Stimulated activated naive CD8-positive, alpha-beta T cell treated with anti-CD3 and anti-CD28 coated beads, Interleukin-15, Interleukin-2, amounts not matched to agents 100 U/mL and 50 U/mL, for 24 hours (primary cell): ENCODE data around the gene BACH2.
"Not testable (repeated sequence)": the region's sequence is repeated elsewhere in the genome, so short reads cannot be mapped to it uniquely, and the experiment has no call there.

Experiments used
- ATAC-seq: fragments of 150-1000 bp; cut with Tn5 transposase; one replicate; pipeline ENCODE4 v1.10.0; 2021
- DNase-seq: peaks from one replicate; pipeline ENCODE4 v3.0.0; 2021

BACH2 gene

DNA sequence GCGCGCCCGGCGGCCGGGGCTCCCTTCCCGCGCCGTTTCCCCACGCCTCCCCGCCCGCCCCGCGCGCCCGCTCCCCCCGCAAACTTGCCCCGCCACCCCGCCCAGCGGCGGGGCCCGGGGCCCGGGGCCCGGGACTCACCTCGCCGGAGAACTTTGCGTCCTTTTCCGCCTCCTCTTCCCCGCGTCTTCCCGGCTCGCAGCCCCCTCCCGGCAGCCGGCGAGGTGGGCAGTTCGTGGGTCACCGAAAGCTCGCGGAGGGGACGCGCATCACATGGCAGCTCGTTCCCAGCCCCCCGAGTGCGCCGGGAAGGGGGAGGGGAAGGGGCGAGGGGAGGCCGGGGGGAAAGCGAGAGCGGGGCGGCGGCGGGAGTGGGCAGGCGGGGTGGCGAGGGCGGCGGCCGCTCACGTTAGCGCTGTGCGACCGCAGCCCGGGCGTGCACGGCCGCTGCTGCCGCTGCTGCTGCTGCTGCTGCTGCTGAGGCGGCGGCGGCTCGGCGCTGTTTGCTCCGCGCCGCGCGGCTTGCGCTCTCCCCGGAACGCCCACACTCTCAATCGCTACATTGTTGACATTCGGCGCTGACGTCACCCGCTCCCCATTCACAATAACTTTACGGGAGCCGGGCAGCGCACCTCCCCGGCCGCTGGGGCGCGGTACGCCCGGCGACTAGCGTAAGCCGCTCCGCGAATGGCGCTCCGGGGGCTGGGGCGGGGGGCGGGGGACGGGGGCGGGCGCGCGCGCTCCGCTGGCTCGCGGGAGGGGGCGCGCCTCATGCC, at the start of gene BACH2:
BACH2 (minus strand) TSS at position 503 of the 774 bp plus-strand sequence. CDS start 287,999 bp downstream, outside the sequence.
- ATAC-seq: peak; percentile 57
- peak; percentile 95 for DNase-seq

DNA sequence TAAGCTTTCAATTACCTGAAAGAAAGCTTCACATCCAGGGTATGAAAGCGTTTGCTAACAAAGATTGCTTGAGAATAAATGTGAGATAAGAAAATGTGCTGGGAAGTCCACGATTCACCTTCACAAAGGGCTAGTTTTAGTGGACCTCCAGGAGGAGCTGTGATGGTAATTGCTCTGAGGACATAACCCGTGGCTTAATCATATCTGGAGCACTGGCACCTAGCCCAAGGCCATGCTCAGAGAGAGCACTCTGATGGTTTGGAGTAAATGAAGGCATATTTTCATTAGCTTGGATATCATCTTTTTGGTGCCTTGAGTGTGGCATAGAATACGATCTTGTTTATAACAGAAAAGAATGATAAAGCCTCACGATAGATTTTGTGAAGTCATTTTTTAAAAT, 46.9 kb upstream of the BACH2 start:
- ATAC-seq (no peak), DNase-seq (no peak)

DNA sequence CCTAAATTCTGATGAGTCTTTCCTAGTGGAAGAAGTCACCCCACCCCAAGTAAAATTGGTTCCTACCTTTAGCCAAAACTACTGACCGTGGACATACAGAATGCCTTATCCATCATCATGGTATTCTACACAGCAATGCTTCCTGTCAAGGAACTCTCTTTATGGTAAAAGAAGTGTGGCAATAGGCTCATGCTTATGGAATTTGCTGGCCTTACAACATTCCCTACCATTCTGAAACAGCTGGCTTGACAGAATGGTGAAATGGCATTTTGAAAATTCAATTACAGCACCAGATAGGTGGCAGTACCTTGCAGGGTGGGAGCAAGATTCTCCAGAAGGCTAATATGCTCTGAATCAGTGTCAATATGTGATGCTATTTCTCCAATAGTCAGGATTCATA, 41.8 kb upstream of the BACH2 start:
- DNase-seq: no peak
- no peak for ATAC-seq

DNA sequence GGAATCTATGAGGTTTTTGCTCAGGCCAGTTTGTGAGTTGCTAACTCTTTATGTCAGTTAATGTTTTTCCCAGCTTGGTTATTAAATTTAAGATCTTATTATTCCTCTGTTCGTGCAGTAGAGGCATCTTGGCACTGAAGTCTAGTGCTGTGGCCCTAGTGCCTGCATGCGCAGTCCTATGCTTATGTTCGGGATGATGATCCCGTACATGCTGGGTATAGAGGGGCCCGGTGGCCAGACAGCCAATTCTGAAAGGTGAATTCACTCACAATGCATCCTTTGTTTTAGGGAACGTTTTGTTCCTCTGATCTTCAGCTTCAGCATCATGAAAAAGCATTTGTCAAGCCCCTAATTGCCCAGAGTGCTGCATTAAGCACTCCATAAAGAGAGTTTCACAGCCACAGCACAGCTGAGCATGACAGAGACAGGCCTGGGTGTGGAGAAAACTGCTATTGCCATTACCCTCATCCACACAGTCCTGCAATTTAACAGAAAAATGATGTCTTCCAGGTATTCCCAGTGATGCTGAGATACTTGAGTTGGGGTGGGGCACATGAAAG, 39.8 kb upstream of the BACH2 start:
- no peak for ATAC-seq
- DNase-seq: no peak

DNA sequence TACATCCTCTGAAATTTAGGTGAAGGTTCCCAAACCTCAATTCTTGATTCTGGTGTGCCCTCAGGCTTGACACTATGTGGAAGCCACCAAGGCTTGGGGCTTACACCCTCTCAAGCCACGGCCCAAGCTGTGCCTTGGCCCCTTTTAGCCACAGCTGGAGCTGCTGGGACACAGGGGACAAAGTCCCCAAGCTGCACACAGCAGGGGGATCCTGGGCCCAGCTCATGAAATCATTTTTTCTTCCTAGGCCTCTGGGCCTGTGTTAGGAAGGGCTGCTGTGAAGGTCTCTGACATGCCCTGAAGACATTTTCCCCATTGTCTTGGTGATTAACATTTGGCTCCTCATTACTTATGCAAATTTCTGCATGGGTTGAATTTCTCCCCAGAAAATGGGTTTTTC, 37.3 kb upstream of the BACH2 start:
- DNase-seq (no peak), ATAC-seq (no peak)

DNA sequence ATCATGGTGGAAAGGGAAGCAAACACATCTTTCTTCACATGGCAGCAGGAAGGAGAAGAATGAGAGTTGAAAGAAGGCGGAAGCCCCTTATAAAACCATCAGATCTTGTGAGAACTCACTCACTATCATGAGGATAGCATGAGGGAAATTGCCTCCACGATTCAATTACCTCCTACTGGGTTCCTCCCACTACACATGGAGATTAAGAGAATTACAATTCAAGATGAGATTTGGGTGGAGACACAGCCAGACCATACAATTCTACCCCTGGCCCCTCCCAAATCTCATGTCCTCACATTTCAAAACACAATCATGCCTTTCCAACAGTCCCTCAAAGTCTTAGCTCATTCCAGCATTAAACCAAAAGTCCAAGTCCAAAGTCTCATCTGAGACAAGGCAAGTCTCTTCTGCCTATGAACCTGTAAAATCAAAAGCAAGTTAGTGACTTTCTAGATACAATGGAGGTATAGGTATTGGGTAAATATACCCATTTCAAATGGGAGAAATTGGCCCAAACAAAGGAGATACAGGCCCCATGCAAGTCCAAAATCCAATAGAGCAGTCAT, 36.4 kb upstream of the BACH2 start:
- not testable (repeated sequence) for DNase-seq, ATAC-seq

DNA sequence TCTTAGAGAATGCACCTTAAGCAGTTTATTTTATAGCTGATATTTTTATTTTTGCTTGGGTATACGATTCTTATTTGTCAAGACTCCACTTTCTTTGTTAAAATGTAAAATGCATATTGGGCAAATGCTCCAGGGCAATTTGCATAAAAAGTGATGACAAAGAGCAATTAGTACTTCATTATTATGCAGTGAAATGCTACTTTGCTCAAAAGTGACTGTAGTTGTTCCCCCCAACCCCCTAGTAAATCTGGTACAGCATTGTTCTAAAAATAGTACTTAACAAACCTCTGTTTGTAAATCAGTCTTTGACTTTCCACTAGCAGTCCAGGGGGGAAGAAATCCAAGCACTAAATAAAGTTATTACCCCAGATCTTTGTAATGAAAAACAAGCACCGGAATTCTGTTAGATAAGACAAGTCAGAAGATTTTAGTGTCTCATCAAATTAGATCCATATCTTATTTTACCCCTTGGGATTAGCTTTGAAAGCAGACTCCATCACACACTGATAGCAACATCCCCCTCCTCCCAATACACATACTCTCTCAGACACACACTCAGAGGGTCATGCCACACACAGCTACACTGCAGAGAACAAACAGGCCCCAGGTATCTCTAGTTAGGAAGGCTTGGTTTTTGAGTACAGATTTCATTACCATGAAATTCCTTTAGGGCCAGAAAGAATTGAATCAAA, 32.9 kb upstream of the BACH2 start:
- ATAC-seq: no peak
- DNase-seq: no peak

DNA sequence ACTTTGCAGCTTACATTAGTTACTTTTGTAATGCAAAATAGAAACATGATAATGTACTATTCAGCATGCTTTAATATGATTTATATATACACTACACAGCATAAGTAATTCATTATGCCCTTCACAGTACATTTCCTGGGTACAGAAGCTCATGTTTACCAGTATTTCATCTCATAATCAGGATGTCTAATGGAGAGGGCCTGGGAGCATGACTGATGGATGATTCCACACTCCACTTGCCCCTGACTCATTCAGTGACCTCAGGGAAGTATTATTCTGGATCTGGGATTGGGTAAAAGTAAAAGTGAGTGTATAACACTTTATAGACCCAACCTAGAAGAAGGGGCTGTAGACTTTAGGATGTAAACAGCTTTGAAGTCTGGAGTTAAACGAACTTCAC, 31.4 kb upstream of the BACH2 start:
- ATAC-seq (no peak), DNase-seq (no peak)

DNA sequence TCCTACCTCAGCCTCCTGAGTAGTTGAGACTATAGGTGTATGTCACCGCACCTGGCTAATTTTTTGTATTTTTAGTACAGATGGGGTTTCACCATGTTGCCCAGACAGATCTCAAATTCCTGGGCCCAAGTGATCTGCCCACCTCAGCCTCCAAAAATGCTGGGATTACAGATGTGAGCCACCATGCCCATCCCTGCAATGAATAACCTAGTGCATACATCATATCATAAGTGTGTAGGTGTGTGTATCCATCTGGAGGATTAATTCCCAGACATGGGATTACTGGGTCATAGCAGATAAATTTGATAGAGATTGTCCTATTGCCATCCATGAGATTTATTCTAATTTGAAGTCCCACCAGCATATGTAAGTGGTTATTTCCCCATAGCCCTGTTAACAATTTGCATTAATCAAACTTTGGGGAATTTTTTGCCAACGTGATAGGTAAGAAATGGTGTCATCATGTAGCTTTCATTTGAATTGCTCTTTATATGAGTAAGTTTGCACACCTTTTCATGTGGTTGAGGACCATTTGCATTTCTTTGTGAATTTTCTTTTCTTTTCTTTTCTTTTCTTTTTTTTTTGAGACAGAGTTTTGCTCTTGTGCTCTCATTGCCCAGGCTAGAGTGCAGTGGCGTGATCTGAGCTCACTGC, 29.9 kb upstream of the BACH2 start:
- DNase-seq (no peak), ATAC-seq (peak; percentile 89)

DNA sequence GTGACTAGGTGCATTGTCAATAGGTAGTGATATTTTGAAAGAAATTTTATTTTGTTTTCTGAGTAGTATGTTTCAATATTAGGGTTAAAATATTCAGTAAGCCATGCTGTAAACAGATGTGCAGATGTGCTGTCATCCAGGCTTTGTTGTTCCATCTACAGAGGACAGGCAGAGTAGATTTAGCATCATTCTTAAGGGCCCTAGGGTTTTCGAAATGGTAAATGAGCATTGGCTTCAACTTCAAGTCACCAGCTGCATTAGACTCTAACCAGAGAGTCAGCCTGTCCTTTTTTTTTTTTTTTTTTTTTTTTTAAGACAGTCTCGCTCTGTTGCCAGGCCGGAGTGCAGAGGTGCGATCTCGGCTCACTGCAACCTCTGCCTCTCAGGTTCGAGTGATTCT, 27.1 kb upstream of the BACH2 start:
- no peak for DNase-seq
- no peak for ATAC-seq

DNA sequence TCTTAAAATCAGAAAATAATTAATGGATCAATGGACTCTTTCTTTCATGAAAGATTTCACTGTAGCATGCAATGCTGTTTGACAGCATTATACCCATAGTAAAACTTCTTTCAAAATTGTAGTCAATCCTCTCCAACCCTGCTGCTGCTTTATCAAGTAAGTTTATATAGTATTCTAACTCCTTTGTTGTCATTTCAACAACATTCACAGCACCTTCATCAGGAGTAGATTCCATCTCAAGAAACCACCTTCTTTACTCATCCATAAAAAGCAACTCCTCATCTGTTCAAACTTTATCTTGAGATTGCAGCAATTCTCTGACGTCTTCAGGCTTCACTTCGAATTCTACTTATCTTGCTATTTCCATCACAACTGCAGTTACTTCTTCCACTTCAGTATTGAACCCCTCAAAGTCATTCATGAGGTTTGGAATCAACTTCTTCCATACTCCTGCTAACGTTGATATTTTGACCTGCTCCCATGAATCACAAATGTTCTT, 26.4 kb upstream of the BACH2 start:
- ATAC-seq: no peak

DNA sequence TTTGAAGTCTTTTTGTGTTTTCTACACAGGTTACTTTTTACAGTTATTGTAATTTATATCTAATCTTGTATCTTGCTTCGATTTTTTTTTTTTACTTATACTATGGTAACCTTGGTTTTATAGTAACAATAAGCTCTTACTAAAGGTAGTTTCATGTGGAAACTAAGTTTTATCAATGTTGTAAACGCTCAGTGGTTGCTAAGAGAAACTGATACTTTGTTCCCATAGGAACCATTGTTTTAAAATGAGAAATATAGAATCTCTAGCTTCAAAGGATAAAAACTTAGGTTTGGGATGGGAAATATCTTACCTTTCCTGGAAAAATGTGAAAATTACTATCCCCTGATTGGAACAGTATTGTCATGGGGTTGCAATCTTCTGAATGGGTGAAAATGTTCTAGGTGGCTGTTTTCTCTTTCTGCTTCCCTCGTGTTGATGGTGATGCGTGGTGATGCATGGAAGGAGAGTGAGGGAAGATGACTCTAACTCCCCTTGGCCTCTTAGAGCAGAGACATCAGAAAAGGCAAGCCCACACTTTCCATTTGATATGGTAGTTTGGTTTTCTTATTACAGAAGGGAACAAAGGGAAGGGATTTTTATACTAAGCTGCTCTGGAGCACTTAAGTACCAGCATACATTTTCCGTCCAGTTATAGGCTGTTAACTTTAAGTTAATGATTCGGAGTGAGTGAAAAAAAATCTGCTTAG, 23.5 kb upstream of the BACH2 start:
- ATAC-seq (peak; percentile 92), DNase-seq (no peak)

More for the DNA sequence above, 26.4 kb upstream of the BACH2 start:
- no peak for DNase-seq

DNA sequence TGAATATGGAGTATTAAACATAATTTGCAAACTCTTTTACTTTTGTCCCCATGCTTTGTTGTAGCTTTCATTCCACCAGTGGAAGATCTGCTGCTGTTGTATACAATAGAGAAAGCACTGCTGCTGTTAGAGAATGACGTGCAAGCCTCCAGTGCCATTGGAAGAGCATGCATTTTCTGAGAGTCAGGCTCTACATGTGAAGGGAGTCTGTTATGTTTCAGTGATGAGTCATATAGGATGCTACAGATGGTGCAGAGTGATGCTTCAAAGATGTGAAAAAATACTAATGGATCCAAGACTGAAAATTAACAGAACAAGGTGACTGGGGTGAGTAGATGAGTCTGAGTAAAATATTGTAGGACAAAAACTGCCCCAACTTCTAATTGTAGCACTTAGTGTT, 22.4 kb upstream of the BACH2 start:
- peak; percentile 57 for ATAC-seq
- DNase-seq: no peak

DNA sequence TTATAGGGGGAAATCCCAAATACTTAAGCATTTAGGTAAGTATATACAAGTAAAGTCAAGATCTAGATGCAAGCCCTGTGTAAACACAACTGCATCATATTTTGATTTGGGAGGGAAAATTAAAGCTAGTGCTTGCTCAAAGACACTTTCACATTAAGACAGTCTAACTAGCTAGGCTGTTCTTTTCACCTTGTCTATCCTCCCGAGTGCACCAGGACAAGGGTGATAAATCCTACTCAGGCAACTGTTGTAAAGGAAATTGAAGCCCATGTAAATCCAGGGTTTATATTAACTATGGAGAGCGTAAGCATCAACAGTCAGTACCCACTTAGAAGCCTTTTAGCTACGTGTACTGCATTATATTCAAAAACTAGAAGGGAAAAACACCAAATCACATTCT, 19.3 kb upstream of the BACH2 start:
- ATAC-seq (no peak), DNase-seq (no peak)

DNA sequence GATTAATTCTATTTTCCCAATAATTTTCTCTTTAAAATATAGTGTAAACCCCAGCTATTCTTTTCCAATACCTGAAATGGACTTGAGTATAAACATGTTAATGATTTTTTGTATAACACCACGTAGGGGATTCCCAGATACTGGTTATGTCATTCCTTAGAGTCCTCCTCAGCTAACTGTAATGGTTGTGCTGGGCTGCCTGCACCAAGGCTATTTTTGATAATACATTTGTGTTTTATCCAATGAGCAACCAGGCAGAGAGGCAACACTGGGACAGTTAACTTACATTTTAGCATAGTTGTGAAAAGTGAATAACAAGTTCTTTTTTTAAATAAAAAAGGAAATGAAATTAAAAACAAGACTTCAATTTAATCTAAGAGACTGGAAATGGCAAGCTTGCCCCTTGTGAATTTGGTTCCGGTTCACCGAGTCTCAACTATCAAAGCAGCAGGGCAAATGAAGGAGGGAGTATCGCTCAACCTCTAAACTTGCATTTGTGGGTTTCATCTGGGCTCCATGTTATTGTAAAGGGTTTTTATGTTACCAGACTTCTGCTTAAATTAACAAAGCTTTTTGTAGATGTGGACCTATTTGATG, 18.8 kb upstream of the BACH2 start:
- ATAC-seq (no peak), DNase-seq (no peak)

DNA sequence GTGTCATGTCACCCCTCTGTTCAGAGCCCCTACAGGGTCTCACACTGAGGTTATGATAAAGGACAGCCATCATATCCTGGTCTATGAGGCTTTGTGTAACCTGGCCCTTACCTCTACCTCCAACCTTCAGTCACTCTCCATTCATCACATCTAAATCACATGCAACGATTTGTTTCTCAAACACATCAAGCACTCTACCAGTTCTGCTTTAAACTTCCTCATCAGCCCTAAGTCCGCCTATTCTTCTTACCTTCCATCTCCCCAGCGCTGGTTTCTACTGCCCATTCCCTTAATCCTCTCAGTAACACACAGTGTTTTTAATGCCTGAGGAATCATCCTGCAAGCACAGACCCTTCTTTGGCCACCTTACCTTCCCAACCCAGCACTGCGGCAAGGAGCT, 17.9 kb upstream of the BACH2 start:
- DNase-seq (no peak), ATAC-seq (no peak)

DNA sequence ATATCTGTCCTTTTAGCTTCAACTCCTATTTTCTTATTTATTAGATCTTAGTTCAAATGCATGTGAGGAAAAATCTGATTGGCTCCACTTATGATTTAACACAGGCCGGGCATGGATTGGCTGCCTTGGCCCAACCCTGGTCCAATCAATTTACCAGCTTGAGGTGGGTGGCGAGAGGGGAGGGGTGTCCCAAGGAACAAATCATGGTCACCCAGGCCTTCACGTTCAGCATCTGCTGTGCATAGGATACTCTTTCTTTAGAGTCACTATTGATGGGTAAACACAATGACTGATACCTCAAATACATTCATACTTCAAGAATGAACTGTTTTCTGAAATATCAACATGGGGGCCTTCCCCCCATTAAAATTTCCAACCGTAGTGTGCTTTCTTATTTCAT, 14.9 kb upstream of the BACH2 start:
- ATAC-seq (no peak), DNase-seq (no peak)

DNA sequence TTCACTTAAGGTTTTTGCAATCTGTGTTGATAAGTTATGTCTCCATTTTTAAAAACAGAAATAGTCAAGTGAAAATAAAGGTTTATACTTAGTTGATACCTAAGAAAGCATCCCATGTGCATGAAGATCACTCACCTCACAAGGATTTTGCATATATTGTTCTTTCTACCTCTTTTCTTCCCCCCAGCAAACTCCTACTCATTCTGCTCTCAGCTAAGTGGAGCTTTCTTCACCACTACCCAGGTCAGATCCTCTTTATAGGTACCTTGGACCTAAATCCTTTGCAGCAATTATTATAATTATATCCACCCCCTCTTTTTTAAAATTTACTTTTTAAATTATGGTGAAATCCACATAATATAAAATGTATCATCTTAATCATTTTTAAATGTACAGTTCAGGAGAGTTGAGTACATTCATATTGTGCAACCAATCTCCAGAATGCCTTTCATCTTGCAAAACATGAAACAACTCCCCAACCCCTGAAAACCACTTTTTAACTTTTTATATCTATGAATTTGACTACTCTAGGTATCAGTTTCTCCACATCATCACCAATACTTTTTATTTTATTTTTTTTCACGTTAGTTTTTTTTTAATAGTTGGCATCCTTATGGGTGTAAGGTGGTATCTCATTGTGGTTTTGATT, 9.3 kb upstream of the BACH2 start:
- peak; percentile 39 for ATAC-seq

DNA sequence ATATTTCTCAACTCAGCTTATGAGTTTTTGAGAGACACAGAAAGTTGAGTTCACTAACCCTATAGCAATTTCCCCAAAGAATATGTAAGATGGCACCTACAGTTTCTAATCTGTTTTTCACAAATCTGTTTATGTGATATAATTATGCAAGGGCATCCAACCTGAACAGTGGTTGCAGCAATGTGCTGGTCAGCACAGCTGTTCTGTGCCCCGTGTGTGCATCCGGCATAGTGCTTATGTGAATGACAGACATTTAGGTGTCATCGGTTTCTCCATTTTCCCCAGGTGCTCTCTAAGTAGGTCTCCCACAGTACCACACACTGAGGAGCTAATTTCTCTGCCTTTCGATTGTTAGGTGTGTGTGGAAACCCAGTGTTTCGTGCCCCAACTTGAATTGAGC, 7.7 kb upstream of the BACH2 start:
- ATAC-seq (no peak), DNase-seq (no peak)

More for the DNA sequence above, 9.3 kb upstream of the BACH2 start:
- no peak for DNase-seq

DNA sequence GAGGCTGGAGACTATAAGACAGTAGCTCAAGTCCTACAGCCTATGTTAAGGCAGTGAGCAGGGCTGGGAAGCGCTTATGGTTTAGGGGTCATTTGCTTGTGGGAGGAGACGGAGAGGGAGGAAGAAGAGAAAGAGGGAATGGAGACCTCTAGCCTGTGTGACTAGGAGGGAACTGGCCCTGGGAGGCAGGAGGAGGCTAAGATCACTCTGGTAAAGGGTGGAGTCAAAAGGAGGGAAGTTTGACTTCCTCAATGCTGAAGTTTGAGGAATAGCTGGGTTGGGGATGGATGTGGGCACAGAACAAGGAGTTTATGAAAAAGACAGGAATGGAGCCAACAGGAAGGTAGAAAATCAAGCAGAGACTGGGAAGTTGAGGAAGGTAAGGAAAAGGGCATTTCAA, 6.4 kb upstream of the BACH2 start:
- ATAC-seq: no peak
- DNase-seq: no peak

DNA sequence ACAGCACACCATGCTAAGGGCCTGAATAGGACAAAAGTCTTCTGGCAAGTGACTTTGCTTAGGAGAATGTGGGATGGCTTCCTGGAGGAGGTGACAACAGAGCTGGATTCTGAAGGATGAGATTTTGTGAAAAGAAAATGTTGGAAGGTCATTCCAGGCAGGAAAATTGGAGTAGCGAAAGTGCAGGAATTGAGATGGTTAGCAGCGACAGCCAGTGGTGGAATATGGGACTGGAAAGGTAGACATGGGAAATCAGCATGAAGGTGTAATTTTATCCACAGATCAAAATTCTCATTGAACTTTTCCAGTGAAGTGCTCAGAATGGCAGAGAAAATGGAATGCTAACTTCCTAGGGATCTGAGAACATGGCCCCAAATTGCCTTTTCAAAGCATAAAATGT, 5.7 kb upstream of the BACH2 start:
- ATAC-seq: no peak
- no peak for DNase-seq
